IMR-90 (cell line): ENCODE results near the gene ZNF280C.

Experiments
- ELK1 ChIP-seq: fragments of 150-350 bp; IDR thresholded peaks from 2 replicates; pipeline ENCODE4 v1.6.1; 2016; ENCODE audit warnings: low read depth, mild to moderate bottlenecking, low read length, moderate library complexity, borderline replicate concordance
- MAFK ChIP-seq: IDR thresholded peaks from 2 replicates; pipeline ENCODE4 v1.6.1; 2012; ENCODE audit warnings: low read depth, low read length, improper control_type of control experiment
- RAD21 ChIP-seq: IDR thresholded peaks from 2 replicates; pipeline ENCODE4 v1.6.1; 2012; ENCODE audit warnings: low read length, improper control_type of control experiment
- RCOR1 ChIP-seq: IDR thresholded peaks from 2 replicates; pipeline ENCODE4 v1.6.1; 2012; ENCODE audit warnings: mild to moderate bottlenecking, low read length, improper control_type of control experiment; ENCODE audit not compliant: insufficient replicate concordance
- TF ChIP-seq, protein P1 (sequence below): conservative IDR thresholded peaks from 2 replicates; pipeline ENCODE4 v1.5.1; 2012; ENCODE audit warnings: mild to moderate bottlenecking, low read depth, low read length, improper control_type of control experiment

DNA sequence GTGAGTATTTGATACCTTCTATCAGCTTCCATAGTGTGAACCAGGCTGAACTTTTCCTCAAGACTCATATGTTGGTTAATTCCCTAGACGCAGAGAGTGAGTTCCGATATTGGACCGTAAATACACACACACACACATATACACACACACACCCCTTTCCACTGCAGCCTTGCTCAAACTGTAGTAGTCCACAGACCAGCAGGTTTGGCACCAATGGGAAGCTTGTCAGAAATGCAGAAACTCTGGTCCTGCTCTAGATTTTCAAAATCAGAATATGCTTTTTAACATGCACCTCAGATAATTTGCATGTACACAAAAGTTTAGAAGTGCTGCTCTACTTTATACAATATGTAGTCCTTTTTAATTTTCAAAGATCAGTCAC lies 27.6 kb upstream of the ZNF280C start:
- TF ChIP-seq, protein P1, sequence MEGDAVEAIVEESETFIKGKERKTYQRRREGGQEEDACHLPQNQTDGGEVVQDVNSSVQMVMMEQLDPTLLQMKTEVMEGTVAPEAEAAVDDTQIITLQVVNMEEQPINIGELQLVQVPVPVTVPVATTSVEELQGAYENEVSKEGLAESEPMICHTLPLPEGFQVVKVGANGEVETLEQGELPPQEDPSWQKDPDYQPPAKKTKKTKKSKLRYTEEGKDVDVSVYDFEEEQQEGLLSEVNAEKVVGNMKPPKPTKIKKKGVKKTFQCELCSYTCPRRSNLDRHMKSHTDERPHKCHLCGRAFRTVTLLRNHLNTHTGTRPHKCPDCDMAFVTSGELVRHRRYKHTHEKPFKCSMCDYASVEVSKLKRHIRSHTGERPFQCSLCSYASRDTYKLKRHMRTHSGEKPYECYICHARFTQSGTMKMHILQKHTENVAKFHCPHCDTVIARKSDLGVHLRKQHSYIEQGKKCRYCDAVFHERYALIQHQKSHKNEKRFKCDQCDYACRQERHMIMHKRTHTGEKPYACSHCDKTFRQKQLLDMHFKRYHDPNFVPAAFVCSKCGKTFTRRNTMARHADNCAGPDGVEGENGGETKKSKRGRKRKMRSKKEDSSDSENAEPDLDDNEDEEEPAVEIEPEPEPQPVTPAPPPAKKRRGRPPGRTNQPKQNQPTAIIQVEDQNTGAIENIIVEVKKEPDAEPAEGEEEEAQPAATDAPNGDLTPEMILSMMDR, result no peak
- no peak for TF ChIP-seq ELK1
- TF ChIP-seq RAD21, result no peak
- no peak for TF ChIP-seq RCOR1
- TF ChIP-seq MAFK, result no peak
